BJ (cell line): ENCODE measurements around the gene PLEKHA5. TPM values are rescaled to one million over a fixed set of nuclear protein-coding genes. Genes with fewer than 3 reads are reported as not detected.

Experiments used
- CTCF ChIA-PET: fragments of 350-600 bp; formaldehyde crosslinking; extraction: SDS; loops from one replicate; lab custom pipeline; 2021; ENCODE audit warnings: antibody characterized with exemption, inconsistent platforms; lab: Yijun Ruan, JAX
- POLR2A ChIA-PET: fragments of 300-600 bp; sonication (Branson Sonifier 250); formaldehyde crosslinking; extraction: SDS; loops from one replicate; lab custom pipeline; 2021; ENCODE audit warnings: antibody characterized with exemption; lab: Charles Lee
- DNase-seq: peaks from one replicate; pipeline ENCODE4 v3.0.0-alpha.2; 2011; ENCODE audit warnings: low read depth
- H3K27me3 ChIP-seq: 2 replicates; pipeline ENCODE4 v1.6.0; 2011; ENCODE audit warnings: low read length; ENCODE audit not compliant: control insufficient read depth, insufficient read depth
- H3K36me3 ChIP-seq: 2 replicates; pipeline ENCODE4 v1.5.1; 2011; ENCODE audit warnings: low read length; ENCODE audit not compliant: control insufficient read depth, insufficient read depth
- H3K4me3 ChIP-seq: 2 replicates; pipeline ENCODE4 v1.5.1; 2011; ENCODE audit warnings: low read depth, mild to moderate bottlenecking, control low read depth, low read length
- CTCF ChIP-seq: IDR thresholded peaks from 2 replicates; pipeline ENCODE4 v1.5.1; 2011; ENCODE audit warnings: low read depth, mild to moderate bottlenecking, control low read depth, inconsistent platforms, low read length, moderate library complexity; ENCODE audit not compliant: insufficient read depth
- polyA plus RNA-seq: library from polyadenylated mRNA; depleted of rRNA; stranded (reverse); fragments of >200 nt; gene quantifications from 2 replicates; pipeline ENCODE4 v1.2.3, GENCODE V29; 2011

PLEKHA5 gene
- polyA plus RNA-seq, 1 experiment = 5.8 TPM

GRCh38 chr12:19298836-19299605 lies 169.5 kb downstream of the PLEKHA5 start:
- no peak for TF ChIP-seq CTCF
- DNase-seq = no peak
- H3K4me3 ChIP-seq = no peak overlapping the region
- ChIA-PET POLR2A (interaction anchor here (0.5 kb wide), 1 partner anchor 41 kb away, joined by 4 read pairs; no protein-coding TSS in a partner anchor), CTCF (interaction anchor here (1.7 kb wide), 2 partner anchors 11 kb away, joined by 4 to 5 read pairs; no protein-coding TSS in a partner anchor)
- H3K27me3 ChIP-seq = no peaks in the 10 kb centered on the region
- no peaks in the 10 kb centered on the region; the same call in 1 of the 2 replicates for H3K36me3 ChIP-seq

- no peaks in the 10 kb centered on the region; the same call in 1 of the 2 replicates for H3K36me3 ChIP-seq
- H3K27me3 ChIP-seq = no peaks in the 10 kb centered on the region
- CTCF ChIA-PET = interaction anchor here (1.3 to 1.7 kb wide), 3 partner anchors 10 to 14 kb away, joined by 4 to 5 read pairs (median 4); no protein-coding TSS in a partner anchor
- H3K4me3 ChIP-seq = no peak overlapping the region
- no peak for DNase-seq
- POLR2A ChIA-PET = interaction anchor here (0.5 kb wide), 1 partner anchor 42 kb away, joined by 4 read pairs; no protein-coding TSS in a partner anchor
- no peak for TF ChIP-seq CTCF
Observed at GRCh38 chr12:19299765-19300164, 170.2 kb downstream of the PLEKHA5 start.

- CTCF ChIA-PET = interaction anchor here (1.0 kb wide), 1 partner anchor 12 kb away, joined by 3 read pairs; no protein-coding TSS in a partner anchor
- TF ChIP-seq CTCF = no peak
Observed at GRCh38 chr12:19301223-19301622, 171.7 kb downstream of the PLEKHA5 start.

GRCh38 chr12:19301688-19302087 lies 172.2 kb downstream of the PLEKHA5 start:
- ChIA-PET POLR2A (no interaction called here), CTCF (interaction anchor here (1.0 kb wide), 1 partner anchor 13 kb away, joined by 3 read pairs; no protein-coding TSS in a partner anchor)
- no peak for DNase-seq
- no peak overlapping the region for H3K4me3 ChIP-seq
- peaks cover 3% of the 10 kb centered on the region; the same call in 1 of the 2 replicates for H3K36me3 ChIP-seq
- H3K27me3 ChIP-seq = no peaks in the 10 kb centered on the region
- TF ChIP-seq CTCF = no peak

More at GRCh38 chr12:19301223-19301622, 171.7 kb downstream of the PLEKHA5 start:
- no peak for DNase-seq
- Histone ChIP-seq H3K27me3 (no peaks in the 10 kb centered on the region), H3K36me3 (peaks cover 1% of the 10 kb centered on the region; the same call in 1 of the 2 replicates), H3K4me3 (no peak overlapping the region)
- POLR2A ChIA-PET = no interaction called here

GRCh38 chr12:19302100-19302640 lies 172.6 kb downstream of the PLEKHA5 start:
- ChIA-PET CTCF (interaction anchor here (1.0 kb wide), 1 partner anchor 13 kb away, joined by 3 read pairs; no protein-coding TSS in a partner anchor), POLR2A (no interaction called here)
- Histone ChIP-seq H3K4me3 (no peak overlapping the region), H3K36me3 (peaks cover 4% of the 10 kb centered on the region; the same call in 1 of the 2 replicates), H3K27me3 (no peaks in the 10 kb centered on the region)
- no peak for DNase-seq
- no peak for TF ChIP-seq CTCF
